GM19328 (cell line): ENCODE measurements around the gene NCL.
"Not testable (repeated sequence)": the region's sequence is repeated elsewhere in the genome, so short reads cannot be mapped to it uniquely, and the experiment has no call there.

Source experiments
- ATAC-seq: cut with Tn5 transposase; IDR thresholded peaks from one replicate; pipeline ENCODE4 v1.9.1; 2021; ENCODE audit warnings: mild to moderate bottlenecking, moderate library complexity; ENCODE audit not compliant: unreplicated experiment

The NCL gene

GRCh38 chr2:231467613-231468530 is 3.6 kb upstream of the NCL start:
- no peak for ATAC-seq

GRCh38 chr2:231467016-231467545 is 2.8 kb upstream of the NCL start:
- ATAC-seq: no peak

- no peak for ATAC-seq
Measured at GRCh38 chr2:231464576-231465540, 574 bp upstream of the NCL start.

GRCh38 chr2:231462729-231463465 is 1.4 kb downstream of the NCL start:
- no peak for ATAC-seq

- ATAC-seq: no peak
Measured at GRCh38 chr2:231461516-231461971, 2.7 kb downstream of the NCL start.

GRCh38 chr2:231460841-231461240 is 3.4 kb downstream of the NCL start:
- not testable (repeated sequence) for ATAC-seq

- ATAC-seq: no peak
Measured at GRCh38 chr2:231460073-231460835, 4.0 kb downstream of the NCL start.

- no peak for ATAC-seq
Measured at GRCh38 chr2:231458368-231458767, 5.9 kb downstream of the NCL start.

- no peak for ATAC-seq
Measured at GRCh38 chr2:231457101-231457500, 7.2 kb downstream of the NCL start.

GRCh38 chr2:231456295-231457004 is 7.8 kb downstream of the NCL start:
- ATAC-seq: no peak

GRCh38 chr2:231455890-231456289 is 8.4 kb downstream of the NCL start:
- ATAC-seq: no peak

GRCh38 chr2:231455222-231455621 is 9.1 kb downstream of the NCL start:
- no peak for ATAC-seq

- ATAC-seq: no peak
Measured at GRCh38 chr2:231454361-231454791, 9.9 kb downstream of the NCL start.

GRCh38 chr2:231452799-231453508 is 11.3 kb downstream of the NCL start:
- no peak for ATAC-seq

- ATAC-seq: no peak
Measured at GRCh38 chr2:231450548-231450989, 13.7 kb downstream of the NCL start.

GRCh38 chr2:231449503-231450054 is 14.7 kb downstream of the NCL start:
- ATAC-seq: no peak

- no peak for ATAC-seq
Measured at GRCh38 chr2:231436957-231437356, 27.3 kb downstream of the NCL start.

GRCh38 chr2:231433990-231434389 is 30.3 kb downstream of the NCL start:
- ATAC-seq: no peak
